ENCODE measurements around the gene FBN3.

DNA sequence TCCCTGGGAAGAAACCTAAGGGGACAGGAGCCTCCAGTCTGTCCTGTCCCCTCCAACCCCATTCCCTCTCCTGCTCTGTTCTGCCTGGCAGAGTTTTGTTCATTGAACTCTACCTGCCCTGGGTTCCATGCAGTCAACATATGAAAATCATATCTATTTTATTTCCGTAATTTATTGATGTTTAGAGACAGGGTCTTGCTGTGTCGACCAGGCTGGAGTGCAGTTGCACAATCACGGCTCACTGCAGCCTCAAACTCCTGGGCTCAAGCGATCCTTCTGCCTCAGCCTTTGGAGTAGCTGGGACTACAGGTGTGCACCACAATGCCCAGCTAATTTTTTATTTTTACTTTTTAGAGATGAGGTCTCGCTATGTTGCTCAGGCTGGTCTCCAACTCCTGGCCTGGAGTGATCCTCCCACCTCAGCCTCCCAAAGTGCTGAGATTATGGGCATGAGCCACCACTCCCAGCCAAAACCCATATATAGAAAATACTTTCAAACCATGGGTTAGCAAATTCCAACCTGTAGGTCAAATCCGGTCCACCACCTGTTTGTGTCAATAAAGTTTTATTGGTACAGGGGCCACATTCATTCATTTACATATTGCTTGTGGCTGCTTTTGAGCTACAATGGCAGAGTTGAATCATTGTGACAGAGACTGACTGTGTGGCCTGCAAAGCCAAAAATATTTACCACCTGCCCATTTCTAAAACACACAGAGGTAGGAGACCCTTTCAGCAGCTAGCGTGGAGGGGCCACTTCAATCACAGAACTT, 39.3 kb downstream of the FBN3 start:
- no peak for TF ChIP-seq MAX (IDR thresholded peaks at IDR 0.05)
- TF ChIP-seq TCF12 (IDR thresholded peaks at IDR 0.05; ENCODE audit: low read depth): no peak
- TF ChIP-seq EP300 (IDR thresholded peaks at IDR 0.05; ENCODE audit: borderline replicate concordance): no peak
- TF ChIP-seq RAD21 (IDR thresholded peaks at IDR 0.05; ENCODE audit: low read depth): no peak
- no peak for TF ChIP-seq YY1 (IDR thresholded peaks at IDR 0.05; ENCODE audit: low read depth)
